K562 (cell line): ENCODE data around the gene GRPEL2. TPM values are rescaled to one million over a fixed set of nuclear protein-coding genes. Genes with fewer than 3 reads are reported as not detected.
A peak's percentile ranks its signal among the peaks of the same experiment; 100 is the strongest.

Experiments
- JUND ChIP-seq, 2 experiments: IDR thresholded peaks; 2 replicates in 1 of 2; 3 replicates in 1 of 2; pipeline ENCODE4 v1.6.1; 2011; ENCODE audit warnings: borderline replicate concordance in 2 of 2, low read depth in 2 of 2, low read length in 2 of 2, improper control_type of control experiment in 1 of 2, missing biosample characterization in 1 of 2, missing genetic modification characterization in 1 of 2, missing genetic modification reagents in 1 of 2
- MCM2 ChIP-seq: fragments of 450-650 bp; IDR thresholded peaks from 2 replicates; pipeline ENCODE4 v1.6.1; 2017; ENCODE audit warnings: low read depth, mild to moderate bottlenecking
- NRF1 ChIP-seq, 2 experiments: fragments of 450-650 bp; IDR thresholded peaks in 1 of 2; conservative IDR thresholded peaks in 1 of 2; 2 replicates each; pipeline ENCODE4 v1.6.1; 2014; ENCODE audit warnings: mild to moderate bottlenecking in 2 of 2
- PURB ChIP-seq: sonication (generic); formaldehyde crosslinking; IDR thresholded peaks from 2 replicates; pipeline ENCODE4 v1.9.0; 2021; ENCODE audit warnings: low read depth, mild to moderate bottlenecking, missing genetic modification reagents
- polyA plus RNA-seq, 8 experiments: library from polyadenylated mRNA; depleted of rRNA in 4 of 8; stranded (reverse) in 5 of 8; unstranded in 3 of 8; fragments of >200 nt; fragmentation: Nextera tagmentation in 2 of 8; fragmentation: Illumina TruSeq in 1 of 8; extraction: Ambion mirVana in 2 of 8; extraction: Trizol in 1 of 8; gene quantifications; 2 replicates each; pipeline versions ENCODE4 v1.2.1 to v1.2.3, GENCODE V29; 2011 to 2014; ENCODE audit warnings: inconsistent platforms in 1 of 8, missing spikeins in 1 of 8
- total RNA-seq, 7 experiments: library from RNA; depleted of rRNA in 6 of 7; stranded (reverse); fragments of >200 nt in 6 of 7; fragmentation: Illumina TruSeq in 2 of 7; extraction: Trizol in 2 of 7; gene quantifications; 2 replicates each; pipeline versions ENCODE4 v1.2.1 to v1.2.3, GENCODE V29; 2011 to 2021; ENCODE audit warnings: low replicate concordance in 1 of 7
- TF ChIP-seq, protein P1 (sequence below): fragments of 450-650 bp; IDR thresholded peaks from 2 replicates; pipeline ENCODE4 v1.6.1; 2016; ENCODE audit warnings: mild to moderate bottlenecking, moderate library complexity
- TF ChIP-seq, protein P2 (sequence below): IDR thresholded peaks from 2 replicates; pipeline ENCODE4 v1.6.1; 2016; ENCODE audit warnings: missing genetic modification characterization, missing compliant biosample characterization
- TF ChIP-seq, protein P3 (sequence below): fragments of 450-650 bp; IDR thresholded peaks from 2 replicates; pipeline ENCODE4 v1.6.1; 2017; ENCODE audit warnings: antibody characterized with exemption, mild to moderate bottlenecking

GRPEL2 gene
- total and polyA plus RNA-seq, 9 of the 15 experiments (the other 6 are each of a cell fraction or from before 2014, with no cell fraction given) = 11.2 to 40.5 (median 25.8) TPM

DNA sequence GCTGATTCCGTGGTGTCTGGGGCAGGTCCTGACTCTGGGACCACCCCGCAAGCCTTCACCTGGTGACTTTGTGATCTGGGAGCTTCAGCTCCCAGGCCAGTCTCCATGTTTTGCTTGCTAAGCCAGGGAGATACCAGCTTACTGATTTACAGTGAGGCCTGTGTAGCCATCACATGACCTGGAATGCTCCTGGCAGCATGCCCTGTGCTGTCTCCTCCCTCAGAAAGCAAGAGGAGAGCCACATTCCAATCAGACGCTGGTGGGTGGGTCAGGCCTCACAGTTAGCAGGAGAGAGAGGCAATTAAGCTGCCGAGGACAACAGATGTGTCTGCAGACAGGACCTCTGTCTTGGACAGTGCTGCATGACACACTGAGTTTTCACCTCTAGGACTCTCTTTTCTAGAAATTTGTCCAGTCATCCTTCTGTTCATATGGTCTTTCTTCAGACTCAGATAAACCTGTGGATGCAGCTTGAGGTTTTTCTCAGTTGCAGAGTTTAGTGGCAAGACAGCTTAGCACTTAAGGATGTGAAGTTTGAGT is 24.4 kb upstream of the GRPEL2 start (continued):
- TF ChIP-seq, protein P1, sequence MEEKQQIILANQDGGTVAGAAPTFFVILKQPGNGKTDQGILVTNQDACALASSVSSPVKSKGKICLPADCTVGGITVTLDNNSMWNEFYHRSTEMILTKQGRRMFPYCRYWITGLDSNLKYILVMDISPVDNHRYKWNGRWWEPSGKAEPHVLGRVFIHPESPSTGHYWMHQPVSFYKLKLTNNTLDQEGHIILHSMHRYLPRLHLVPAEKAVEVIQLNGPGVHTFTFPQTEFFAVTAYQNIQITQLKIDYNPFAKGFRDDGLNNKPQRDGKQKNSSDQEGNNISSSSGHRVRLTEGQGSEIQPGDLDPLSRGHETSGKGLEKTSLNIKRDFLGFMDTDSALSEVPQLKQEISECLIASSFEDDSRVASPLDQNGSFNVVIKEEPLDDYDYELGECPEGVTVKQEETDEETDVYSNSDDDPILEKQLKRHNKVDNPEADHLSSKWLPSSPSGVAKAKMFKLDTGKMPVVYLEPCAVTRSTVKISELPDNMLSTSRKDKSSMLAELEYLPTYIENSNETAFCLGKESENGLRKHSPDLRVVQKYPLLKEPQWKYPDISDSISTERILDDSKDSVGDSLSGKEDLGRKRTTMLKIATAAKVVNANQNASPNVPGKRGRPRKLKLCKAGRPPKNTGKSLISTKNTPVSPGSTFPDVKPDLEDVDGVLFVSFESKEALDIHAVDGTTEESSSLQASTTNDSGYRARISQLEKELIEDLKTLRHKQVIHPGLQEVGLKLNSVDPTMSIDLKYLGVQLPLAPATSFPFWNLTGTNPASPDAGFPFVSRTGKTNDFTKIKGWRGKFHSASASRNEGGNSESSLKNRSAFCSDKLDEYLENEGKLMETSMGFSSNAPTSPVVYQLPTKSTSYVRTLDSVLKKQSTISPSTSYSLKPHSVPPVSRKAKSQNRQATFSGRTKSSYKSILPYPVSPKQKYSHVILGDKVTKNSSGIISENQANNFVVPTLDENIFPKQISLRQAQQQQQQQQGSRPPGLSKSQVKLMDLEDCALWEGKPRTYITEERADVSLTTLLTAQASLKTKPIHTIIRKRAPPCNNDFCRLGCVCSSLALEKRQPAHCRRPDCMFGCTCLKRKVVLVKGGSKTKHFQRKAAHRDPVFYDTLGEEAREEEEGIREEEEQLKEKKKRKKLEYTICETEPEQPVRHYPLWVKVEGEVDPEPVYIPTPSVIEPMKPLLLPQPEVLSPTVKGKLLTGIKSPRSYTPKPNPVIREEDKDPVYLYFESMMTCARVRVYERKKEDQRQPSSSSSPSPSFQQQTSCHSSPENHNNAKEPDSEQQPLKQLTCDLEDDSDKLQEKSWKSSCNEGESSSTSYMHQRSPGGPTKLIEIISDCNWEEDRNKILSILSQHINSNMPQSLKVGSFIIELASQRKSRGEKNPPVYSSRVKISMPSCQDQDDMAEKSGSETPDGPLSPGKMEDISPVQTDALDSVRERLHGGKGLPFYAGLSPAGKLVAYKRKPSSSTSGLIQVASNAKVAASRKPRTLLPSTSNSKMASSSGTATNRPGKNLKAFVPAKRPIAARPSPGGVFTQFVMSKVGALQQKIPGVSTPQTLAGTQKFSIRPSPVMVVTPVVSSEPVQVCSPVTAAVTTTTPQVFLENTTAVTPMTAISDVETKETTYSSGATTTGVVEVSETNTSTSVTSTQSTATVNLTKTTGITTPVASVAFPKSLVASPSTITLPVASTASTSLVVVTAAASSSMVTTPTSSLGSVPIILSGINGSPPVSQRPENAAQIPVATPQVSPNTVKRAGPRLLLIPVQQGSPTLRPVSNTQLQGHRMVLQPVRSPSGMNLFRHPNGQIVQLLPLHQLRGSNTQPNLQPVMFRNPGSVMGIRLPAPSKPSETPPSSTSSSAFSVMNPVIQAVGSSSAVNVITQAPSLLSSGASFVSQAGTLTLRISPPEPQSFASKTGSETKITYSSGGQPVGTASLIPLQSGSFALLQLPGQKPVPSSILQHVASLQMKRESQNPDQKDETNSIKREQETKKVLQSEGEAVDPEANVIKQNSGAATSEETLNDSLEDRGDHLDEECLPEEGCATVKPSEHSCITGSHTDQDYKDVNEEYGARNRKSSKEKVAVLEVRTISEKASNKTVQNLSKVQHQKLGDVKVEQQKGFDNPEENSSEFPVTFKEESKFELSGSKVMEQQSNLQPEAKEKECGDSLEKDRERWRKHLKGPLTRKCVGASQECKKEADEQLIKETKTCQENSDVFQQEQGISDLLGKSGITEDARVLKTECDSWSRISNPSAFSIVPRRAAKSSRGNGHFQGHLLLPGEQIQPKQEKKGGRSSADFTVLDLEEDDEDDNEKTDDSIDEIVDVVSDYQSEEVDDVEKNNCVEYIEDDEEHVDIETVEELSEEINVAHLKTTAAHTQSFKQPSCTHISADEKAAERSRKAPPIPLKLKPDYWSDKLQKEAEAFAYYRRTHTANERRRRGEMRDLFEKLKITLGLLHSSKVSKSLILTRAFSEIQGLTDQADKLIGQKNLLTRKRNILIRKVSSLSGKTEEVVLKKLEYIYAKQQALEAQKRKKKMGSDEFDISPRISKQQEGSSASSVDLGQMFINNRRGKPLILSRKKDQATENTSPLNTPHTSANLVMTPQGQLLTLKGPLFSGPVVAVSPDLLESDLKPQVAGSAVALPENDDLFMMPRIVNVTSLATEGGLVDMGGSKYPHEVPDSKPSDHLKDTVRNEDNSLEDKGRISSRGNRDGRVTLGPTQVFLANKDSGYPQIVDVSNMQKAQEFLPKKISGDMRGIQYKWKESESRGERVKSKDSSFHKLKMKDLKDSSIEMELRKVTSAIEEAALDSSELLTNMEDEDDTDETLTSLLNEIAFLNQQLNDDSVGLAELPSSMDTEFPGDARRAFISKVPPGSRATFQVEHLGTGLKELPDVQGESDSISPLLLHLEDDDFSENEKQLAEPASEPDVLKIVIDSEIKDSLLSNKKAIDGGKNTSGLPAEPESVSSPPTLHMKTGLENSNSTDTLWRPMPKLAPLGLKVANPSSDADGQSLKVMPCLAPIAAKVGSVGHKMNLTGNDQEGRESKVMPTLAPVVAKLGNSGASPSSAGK = peak; percentile 32; the same call in 1 of the 2 replicates
- TF ChIP-seq NRF1 (conservative IDR thresholded peaks at IDR 0.05 in 1 of 2, IDR thresholded peaks at IDR 0.05 in 1 of 2) = peak; percentile 37 to 54
- no peak for TF ChIP-seq MCM2
- TF ChIP-seq PURB (CRISPR knock-in tag) = no peak
- TF ChIP-seq, protein P2, sequence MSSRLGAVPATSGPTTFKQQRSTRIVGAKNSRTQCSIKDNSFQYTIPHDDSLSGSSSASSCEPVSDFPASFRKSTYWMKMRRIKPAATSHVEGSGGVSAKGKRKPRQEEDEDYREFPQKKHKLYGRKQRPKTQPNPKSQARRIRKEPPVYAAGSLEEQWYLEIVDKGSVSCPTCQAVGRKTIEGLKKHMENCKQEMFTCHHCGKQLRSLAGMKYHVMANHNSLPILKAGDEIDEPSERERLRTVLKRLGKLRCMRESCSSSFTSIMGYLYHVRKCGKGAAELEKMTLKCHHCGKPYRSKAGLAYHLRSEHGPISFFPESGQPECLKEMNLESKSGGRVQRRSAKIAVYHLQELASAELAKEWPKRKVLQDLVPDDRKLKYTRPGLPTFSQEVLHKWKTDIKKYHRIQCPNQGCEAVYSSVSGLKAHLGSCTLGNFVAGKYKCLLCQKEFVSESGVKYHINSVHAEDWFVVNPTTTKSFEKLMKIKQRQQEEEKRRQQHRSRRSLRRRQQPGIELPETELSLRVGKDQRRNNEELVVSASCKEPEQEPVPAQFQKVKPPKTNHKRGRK (tag) = no peak
- TF ChIP-seq JUND (IDR thresholded peaks at IDR 0.05; ENCODE audit: borderline replicate concordance, low read depth, low read length) = peak; percentile 71; the same call in 1 of the 2 replicates
- peak; percentile 59; the same call in 1 of the 3 replicates for TF ChIP-seq JUND (tag; IDR thresholded peaks at IDR 0.05; ENCODE audit: borderline replicate concordance, low read depth, low read length)
- TF ChIP-seq, protein P3, sequence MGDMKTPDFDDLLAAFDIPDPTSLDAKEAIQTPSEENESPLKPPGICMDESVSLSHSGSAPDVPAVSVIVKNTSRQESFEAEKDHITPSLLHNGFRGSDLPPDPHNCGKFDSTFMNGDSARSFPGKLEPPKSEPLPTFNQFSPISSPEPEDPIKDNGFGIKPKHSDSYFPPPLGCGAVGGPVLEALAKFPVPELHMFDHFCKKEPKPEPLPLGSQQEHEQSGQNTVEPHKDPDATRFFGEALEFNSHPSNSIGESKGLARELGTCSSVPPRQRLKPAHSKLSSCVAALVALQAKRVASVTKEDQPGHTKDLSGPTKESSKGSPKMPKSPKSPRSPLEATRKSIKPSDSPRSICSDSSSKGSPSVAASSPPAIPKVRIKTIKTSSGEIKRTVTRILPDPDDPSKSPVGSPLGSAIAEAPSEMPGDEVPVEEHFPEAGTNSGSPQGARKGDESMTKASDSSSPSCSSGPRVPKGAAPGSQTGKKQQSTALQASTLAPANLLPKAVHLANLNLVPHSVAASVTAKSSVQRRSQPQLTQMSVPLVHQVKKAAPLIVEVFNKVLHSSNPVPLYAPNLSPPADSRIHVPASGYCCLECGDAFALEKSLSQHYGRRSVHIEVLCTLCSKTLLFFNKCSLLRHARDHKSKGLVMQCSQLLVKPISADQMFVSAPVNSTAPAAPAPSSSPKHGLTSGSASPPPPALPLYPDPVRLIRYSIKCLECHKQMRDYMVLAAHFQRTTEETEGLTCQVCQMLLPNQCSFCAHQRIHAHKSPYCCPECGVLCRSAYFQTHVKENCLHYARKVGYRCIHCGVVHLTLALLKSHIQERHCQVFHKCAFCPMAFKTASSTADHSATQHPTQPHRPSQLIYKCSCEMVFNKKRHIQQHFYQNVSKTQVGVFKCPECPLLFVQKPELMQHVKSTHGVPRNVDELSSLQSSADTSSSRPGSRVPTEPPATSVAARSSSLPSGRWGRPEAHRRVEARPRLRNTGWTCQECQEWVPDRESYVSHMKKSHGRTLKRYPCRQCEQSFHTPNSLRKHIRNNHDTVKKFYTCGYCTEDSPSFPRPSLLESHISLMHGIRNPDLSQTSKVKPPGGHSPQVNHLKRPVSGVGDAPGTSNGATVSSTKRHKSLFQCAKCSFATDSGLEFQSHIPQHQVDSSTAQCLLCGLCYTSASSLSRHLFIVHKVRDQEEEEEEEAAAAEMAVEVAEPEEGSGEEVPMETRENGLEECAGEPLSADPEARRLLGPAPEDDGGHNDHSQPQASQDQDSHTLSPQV = peak; percentile 83
